WTC11 (cell line): ENCODE measurements around the gene PTPRT.

Experiments
- CTCF ChIP-seq: fragments of 200-600 bp; IDR thresholded peaks from 2 replicates; pipeline ENCODE4 v1.8.0; 2022; ENCODE audit warnings: antibody characterized with exemption
- HMGXB4 ChIP-seq: sonication (generic); formaldehyde crosslinking; IDR thresholded peaks from 2 replicates; pipeline ENCODE4 v1.8.1; 2023; ENCODE audit warnings: mild to moderate bottlenecking, moderate library complexity, missing genetic modification reagents
- IRF2 ChIP-seq: sonication (generic); formaldehyde crosslinking; IDR thresholded peaks from 2 replicates; pipeline ENCODE4 v1.8.0; 2022; ENCODE audit warnings: low read depth, missing genetic modification reagents, borderline replicate concordance

- TF ChIP-seq CTCF (no peak), IRF2 (CRISPR knock-in tag) (no peak), HMGXB4 (CRISPR knock-in tag) (no peak)
These were observed 579.6 kb downstream of the PTPRT start for GRCh38 chr20:42610070-42610469.
